HG03342 (cell line): ENCODE results near the gene SLC2A2.

ENCODE experiments used
- ATAC-seq: cut with Tn5 transposase; IDR thresholded peaks from one replicate; pipeline ENCODE4 v1.9.1; 2021; ENCODE audit warnings: mild to moderate bottlenecking, moderate library complexity; ENCODE audit not compliant: unreplicated experiment

The SLC2A2 gene

DNA sequence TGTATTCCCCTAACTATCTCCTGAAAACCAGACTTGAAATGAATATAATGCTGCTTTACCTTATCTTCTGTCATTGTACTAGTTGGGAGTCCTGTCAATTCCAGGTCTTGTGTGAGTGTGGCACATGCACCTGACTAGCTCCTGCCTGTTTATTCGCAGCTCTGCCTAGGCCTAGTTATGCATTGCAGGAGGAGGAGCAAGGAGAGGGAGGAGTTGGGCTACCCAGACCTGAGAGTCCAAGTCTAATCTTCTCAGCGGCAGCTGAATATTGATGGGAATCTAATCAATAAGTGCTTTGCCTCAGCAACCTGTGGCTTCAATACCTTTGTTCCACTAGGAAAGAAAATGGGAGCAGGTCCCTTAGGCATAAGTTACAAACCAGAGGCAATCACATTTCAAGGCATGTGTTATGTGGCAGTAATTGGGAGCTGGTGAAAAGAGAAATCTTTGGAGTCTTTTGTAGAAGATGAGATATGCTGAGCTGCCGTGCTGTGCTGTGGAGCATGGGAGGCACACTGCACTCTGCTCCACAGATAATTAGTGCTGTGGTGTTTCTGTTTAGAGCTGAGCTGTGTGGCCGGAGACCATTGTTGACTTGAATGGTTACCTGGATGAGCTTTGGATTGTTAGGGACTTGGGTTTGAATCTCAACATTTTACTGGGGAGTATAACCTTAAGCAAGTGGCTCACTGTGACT lies at the start of gene SLC2A2:
TSS of gene SLC2A2 (minus strand) at position 124 of the 697 bp plus-strand sequence. CDS start at position 74, 50 bp downstream.
- ATAC-seq: no peak

DNA sequence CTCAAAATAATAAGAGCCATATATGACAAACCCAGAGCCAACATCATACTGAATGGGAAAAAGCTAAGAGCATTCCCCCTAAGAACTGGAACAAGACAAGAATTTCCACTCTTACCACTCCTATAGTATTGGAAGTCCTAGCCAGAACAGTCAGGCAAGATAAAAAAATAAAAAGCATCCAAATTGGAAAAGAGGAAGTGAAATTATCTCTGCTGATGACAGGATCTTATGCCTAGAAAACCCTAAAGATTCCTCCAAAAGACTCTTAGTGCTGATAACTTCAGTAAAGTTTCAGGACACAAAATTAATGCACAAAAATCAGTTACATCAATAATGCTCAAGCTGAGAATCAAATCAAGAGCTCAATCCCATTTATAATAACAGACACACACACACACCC lies 45.9 kb upstream of the SLC2A2 start:
- ATAC-seq: no peak

DNA sequence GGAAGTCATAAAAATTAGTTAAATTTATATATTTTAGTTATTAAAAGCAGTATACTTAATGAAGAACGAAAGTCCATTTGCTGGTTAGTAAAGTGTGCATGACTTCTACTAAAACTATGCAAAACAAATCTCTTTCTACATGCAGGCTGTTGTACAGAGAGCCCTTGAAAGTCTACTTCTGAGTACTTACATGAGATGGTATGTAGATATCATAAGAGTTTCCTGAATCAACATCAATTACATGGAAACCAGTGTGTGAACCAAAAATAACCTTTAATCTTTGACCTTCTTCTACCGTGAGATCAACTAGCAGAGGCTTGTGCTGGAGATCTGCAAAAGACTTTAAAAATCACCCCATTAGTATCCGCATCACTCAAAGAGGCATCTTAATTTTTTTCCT lies 42.1 kb upstream of the SLC2A2 start:
- ATAC-seq: no peak

DNA sequence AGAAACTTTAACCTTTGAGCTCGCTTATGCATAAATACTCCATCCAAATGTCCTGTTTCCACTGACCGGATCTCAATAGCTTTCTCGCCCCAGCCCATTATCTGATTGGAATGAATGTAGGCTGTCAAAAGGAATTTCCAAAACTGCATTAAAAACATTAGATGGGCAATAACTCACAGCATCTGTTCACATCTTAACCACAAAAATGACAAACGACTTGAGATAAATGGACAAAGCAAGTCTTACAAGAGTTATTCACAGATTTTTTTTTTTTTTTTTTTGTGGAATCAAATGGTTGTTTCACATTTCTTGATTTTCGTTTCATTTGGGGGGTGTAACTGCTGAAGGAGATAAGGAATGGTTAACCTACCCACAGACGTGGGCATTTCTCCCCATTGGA lies 39.7 kb upstream of the SLC2A2 start:
- ATAC-seq: no peak

DNA sequence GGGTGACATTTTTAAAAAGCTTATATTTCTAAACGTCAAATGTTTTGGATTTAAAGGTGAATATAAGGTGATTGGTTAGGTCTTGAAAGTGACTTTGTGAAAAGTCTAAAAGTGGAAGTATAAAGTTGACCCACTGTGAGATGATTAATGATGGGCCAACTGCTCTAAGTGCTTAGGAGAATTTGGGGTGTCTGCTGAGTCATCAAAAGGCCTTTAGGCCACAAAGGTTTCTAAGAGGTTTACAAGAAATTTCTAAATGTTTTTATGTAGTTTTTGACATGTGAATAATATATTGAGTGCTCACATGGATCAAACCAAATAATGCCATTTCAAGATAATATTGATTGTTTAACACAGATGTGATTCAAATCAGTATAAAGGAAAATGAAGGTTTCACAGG lies 39.2 kb upstream of the SLC2A2 start:
- no peak for ATAC-seq

DNA sequence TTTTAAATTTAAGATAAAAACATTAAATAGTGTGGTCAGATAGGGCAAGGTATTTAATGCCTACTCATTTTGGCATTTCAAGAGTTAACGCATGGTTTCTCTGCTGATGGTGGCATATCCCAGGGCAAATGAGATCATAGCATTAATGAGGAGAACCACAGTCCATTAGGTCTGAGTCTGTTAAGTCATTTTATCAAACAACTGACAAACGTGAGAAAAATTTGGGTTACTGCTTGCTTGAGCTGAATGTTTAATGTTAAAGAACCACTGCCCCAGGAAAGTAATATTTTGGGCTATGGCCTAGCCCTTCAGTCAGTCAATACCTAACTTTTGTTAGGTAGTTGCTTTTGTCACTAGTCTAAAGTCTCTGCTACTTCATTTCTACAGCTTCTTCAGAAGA lies 37.9 kb upstream of the SLC2A2 start:
- ATAC-seq: no peak

DNA sequence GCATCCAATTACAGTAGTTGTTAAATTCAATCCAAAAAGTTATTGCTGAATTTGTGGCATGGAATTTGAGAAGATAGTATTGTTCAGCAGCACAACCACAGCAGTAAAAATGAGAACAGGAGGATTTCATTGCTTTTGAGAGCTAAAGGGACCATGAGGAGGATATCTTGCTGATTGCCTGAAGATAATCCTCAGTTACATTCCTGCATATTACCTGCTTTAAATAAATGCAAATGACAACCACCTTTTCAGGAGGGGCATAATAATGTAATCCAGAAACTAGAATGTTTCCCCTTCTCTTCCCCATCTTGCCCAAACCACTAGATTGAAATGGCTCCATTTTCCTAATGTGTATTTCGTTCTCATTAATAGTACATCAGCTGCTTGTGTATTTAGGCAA lies 35.2 kb upstream of the SLC2A2 start:
- ATAC-seq: no peak

DNA sequence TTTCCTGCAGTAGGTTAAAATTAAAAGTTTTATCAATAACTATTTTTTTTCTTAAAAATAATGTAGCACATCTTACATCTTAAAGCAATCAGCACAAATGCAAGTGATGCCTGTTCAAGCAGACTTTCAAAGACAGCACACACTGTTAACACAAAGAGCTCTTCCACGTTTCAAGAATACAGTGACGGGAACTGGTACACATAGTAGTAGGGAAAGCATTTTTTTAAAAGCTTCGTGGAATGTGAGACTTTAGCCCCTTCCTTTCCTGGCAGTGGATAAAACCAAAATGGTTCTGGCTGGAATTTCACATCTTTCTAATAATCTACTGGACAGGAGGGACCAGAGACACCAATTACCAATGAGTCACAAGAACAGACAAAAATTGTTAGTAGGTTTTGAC lies 33.5 kb upstream of the SLC2A2 start:
- ATAC-seq: no peak

DNA sequence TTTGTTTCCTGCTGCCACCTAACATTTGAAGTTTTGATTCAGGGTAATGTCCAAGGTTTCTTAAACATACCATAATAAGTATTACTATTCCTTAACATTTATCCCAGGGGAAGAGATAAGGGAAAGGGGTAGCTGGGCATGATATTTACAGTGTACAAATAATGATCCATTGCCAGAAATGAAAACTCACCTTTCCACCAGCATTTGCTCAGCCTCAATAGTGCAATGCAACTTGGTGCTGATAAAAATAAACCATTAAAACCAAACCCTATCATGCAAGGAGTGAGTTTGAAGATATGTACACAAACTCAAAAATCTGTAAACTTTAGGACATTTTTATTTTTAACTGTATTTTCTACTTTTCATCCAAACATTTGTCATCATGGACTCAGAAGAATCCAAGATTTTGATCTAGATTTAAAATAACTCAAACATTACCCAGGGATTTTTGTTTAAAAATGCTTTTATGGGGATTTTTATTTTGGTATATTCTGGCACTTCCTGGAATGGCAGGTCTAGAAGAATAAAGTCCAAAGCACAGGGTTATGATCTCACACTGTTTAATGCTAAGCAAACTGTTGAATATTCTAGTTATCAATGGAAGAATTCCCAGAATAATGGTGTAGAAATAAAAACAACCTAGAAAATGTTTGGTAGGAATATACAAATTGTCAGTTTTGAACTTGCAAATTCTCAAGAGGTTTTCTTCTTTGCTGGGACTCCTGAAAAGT lies 32.5 kb upstream of the SLC2A2 start:
- ATAC-seq: no peak

DNA sequence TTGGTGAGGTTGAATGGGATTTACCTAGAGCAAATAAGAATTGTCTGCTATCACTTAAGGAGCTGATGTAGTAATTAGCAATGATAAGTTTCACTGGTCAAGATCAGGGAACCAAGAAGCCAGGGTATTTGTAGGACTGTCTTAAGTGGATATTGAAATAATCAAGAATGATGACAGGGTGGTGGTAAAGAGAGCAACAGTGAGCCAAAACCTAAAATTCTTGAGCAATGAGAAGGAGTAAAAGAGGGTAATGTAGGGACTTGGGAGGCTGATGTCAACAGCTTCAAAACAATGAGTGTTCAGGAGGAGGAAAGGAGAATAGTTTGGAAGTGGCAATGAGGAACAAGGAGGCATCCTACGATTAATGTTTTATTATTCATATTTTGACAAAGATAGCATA lies 31.5 kb upstream of the SLC2A2 start:
- ATAC-seq: no peak

DNA sequence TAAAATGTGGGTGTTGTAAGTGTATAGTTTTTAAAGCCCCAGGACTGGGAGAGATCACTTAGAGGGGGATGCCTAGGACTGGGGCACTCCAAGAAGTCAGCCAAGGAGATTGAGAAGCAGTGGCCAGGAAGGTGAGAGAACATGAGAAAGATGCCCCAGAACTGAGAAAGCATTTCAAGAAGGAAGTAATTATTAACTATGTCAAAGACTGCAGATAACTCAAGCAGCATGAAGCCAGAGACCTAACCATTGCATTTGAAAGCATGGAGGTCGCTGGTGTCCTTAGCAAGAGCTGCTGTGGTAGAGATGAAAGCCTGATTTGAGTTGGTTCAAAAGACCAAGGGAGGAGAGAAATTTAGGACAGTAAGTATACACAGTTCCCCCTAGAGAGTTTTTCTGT lies 30.6 kb upstream of the SLC2A2 start:
- ATAC-seq: no peak

DNA sequence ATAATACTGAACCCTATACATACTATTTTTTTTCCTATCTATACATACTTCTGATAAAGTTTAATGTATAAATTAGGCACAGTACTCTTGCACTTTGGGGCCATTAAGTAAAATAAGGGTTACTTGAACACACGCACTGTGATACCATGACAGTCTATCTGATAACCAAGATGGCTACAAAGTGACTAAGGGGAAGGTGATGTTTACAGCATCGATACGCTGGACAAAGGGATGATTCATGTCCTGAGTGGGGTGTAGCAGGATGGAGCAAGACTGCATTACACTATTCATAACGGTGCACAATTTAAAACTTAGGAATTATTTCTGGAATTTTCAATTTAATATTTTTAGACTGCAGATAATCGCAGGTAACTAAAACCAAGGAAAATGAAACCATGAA lies 30.0 kb upstream of the SLC2A2 start:
- ATAC-seq: no peak

DNA sequence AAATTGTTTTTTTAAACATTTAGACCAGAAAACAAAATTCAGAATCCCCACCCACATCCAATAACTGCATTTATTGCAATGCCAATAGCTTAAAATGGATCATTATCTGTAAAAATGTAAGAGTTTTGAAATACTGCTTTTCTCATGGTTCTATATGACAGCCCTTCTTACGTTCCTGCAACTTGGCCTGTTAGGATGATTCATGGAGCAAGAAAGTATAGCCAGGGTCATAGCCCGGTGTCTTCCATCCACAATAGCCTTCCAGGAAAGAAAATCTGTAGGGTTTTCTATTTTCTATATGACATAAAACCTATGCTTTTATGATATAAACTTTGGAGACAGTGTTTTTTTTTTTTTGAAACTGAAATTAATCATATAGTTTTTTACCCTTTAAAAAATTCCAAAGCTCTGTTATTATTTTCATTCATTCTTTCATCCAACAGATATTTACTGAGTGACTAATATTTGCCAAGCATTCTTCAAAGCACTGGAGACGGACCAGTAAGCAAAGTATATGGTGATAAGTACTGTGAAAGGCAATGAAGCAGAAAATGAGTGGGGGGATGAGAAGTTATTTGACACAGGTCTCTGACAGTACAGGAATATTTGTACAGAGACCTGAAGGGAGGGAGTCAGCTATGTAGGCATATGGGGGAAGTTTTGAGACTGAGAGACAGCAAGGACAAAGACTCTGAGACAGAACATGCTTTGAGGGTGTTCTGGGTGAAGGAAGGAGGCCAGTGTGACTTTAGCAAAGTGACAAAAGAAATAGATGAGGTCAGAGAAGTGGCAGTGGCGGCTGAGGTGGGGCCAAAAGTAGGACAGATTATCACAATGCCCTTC lies 29.0 kb upstream of the SLC2A2 start:
- no peak for ATAC-seq

DNA sequence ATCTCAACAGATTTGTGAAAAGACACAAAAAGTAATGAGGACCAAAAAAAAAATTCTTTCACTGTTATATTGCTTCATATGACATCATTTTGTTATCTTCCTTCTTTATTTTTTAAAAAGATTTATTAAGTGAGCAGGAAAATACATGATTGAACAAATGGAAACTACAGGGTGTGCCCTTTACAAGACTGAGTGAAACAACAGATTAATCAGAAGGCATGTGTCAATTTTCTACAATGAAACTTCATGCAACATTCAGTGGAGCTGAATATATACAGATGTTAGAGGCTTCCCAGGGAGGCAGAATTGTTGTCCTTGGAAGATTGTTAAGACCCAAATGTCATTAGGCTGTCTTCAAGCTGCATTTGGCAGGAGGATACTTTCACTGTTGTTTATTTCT lies 28.4 kb upstream of the SLC2A2 start:
- no peak for ATAC-seq

DNA sequence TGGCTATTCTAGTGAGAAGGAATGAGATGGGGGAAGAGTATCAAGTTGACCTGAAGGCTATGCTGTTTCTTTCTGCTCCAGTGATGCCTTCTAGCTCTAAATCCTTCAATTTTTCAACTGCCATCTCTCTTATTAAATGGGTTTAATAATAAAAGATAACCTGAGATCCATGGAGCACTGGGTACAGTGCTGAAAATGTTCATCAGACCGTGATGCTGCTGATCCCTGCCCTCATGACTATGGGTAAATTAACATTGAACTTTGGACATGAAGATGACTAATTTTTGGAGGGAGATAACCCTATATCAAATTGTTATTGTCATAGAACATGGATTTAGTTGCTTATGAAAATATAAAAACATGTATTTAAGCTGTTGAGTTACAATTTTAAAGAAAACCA lies 27.7 kb upstream of the SLC2A2 start:
- ATAC-seq: no peak

DNA sequence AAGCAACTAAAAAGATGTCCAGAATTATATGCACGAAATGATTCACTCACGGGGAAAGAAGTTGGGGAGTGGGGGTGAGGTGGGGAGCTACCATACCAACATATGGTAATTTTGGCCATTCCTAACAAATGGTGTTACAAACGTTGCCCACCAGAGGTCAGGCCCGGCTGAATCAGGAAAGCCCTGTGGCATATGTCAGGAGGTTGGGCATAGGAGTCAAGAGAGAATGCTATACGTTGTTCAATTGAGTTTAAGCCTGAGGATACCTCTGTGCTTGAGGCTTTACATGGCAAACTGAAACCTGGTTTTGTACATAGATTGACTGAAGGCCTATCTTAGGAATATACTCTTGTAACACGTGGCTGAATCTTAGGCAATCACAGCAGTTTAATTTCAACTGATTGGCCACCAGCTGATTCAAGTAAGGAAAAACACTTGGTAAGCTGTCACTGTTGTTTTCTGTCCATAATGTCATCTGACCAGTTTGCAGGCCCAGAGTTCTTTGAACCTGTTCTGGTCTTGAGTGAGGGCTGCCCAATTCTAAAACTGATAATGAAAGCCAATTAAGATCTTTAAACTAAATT lies 23.4 kb upstream of the SLC2A2 start:
- ATAC-seq: peak; percentile 92

DNA sequence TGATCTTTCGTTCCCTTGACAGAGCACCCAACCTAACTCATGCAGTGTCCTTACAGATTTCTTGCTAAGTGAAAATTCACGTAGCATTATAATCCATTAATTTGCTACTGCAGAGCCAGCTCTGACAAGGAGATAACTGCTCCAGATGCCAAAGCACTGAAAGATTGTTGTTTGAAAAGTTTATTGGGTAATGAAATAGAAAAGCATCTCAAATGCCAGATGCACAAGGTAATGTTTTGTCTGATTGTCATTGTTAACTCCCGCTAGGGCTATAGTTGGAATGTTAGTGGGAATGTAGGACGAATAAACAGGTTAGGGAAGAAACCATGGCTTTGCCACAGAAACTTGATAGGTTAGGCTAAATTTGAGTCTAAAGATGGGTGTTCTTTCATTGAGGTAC lies 20.2 kb upstream of the SLC2A2 start:
- no peak for ATAC-seq

DNA sequence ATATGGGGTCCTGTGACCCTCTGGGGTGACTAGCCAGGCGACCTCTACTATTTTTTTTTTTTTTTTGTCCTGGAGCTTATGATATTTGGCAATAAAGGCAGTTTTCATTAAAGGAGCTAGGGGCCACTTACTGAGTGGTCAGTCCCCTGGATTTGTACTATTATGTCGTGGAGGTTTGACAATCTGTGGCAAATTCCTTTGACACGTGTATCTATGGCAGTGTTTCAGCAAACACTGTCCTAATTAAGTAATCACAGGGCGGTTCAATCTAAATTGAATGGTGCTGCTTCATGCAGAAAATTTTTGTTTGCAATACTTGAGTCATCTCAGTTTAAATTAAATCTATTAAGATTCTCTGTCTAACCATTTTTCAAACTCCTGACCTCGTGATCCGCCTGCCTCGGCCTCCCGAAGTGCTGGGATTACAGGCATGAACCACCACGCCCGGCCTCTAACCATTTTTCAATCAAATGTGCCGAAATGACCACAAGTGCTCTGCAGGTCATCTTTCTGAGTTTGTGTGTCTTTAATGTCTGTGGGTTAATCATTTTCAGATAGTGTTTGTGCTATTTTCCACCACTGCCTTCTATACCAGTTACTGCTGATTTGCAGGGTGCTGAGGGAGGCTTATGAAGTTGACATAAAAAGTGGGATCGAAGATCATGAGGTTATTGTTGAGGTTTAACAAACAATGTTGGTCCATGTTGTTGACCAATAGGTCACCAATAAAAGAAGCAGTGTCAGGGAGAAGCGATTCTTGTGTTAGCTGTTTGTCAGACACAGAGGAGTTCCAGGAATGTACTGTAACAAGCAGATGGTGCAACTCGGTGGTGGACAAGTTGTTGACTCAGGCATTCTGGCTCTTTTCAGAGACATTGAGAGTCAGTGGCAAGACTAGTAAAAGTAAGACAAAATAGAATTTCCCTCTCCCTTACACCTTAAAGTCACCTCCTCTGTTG lies 18.6 kb upstream of the SLC2A2 start:
- ATAC-seq: no peak

DNA sequence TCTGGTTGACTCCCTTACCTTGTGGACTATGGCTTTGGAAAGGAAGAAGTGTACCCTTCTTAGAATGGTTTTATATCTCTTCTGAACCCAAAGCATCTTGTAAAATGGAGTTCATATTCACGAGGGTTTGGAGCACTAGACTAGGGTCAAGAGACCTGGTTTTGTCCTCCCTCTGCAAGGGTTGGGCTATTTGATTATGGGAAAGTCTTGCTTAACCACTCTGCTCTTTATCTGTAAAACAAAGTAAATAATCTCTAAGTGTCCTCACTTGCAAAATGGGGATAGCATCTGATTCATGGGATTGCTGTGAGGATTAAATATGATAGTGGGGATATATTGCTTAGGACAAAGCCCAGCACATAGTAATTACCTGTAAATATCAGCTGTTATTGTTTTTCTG lies 17.9 kb upstream of the SLC2A2 start:
- ATAC-seq: no peak

DNA sequence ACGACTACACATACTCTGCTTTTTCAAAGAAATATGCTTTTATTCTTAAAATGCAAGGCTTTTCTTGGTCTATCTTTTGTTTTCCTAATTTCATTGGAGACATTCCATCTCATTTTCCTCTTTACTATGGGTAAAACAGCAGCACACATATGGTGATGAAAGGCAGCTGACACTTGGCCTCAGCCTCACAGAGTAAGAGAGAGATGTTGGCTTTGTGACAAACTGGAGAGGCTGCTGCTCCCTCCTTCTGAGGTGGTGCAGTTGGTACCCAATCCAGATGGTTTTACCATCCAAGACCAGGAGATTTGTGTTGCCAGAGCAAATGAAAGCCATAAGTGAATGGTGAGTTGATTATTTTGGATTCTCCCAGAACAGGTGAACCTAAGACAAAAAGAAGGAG lies 13.2 kb upstream of the SLC2A2 start:
- ATAC-seq: no peak
